Panc1 (cell line): ENCODE results near the gene ARFGEF3.
A peak's percentile ranks its signal among the peaks of the same experiment; 100 is the strongest.

Source experiments
- POLR2AphosphoS5 ChIP-seq: IDR thresholded peaks from 2 replicates; pipeline ENCODE4 v1.6.1; 2012; ENCODE audit warnings: mild to moderate bottlenecking, low read depth, low read length, moderate library complexity
- REST ChIP-seq, 2 experiments: IDR thresholded peaks; 2 replicates each; pipeline ENCODE4 v1.6.1; 2011 to 2012; ENCODE audit warnings: low read depth in 2 of 2, control low read depth in 1 of 2, low read length in 1 of 2, mild to moderate bottlenecking in 1 of 2, moderate library complexity in 1 of 2; ENCODE audit not compliant: insufficient read depth in 1 of 2
- TF ChIP-seq, protein P1 (sequence below): fragments of 450-650 bp; IDR thresholded peaks from 2 replicates; pipeline ENCODE4 v1.5.1; 2017; ENCODE audit warnings: mild to moderate bottlenecking

GRCh38 chr6:138387577-138388368 is 226.0 kb downstream of the ARFGEF3 start:
- TF ChIP-seq, protein P1, sequence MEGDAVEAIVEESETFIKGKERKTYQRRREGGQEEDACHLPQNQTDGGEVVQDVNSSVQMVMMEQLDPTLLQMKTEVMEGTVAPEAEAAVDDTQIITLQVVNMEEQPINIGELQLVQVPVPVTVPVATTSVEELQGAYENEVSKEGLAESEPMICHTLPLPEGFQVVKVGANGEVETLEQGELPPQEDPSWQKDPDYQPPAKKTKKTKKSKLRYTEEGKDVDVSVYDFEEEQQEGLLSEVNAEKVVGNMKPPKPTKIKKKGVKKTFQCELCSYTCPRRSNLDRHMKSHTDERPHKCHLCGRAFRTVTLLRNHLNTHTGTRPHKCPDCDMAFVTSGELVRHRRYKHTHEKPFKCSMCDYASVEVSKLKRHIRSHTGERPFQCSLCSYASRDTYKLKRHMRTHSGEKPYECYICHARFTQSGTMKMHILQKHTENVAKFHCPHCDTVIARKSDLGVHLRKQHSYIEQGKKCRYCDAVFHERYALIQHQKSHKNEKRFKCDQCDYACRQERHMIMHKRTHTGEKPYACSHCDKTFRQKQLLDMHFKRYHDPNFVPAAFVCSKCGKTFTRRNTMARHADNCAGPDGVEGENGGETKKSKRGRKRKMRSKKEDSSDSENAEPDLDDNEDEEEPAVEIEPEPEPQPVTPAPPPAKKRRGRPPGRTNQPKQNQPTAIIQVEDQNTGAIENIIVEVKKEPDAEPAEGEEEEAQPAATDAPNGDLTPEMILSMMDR = 0 out of 2 replicates have a peak, but pooled peaks have one; percentile 12
- TF ChIP-seq POLR2AphosphoS5 (no peak), REST (IDR thresholded peaks at IDR 0.05; ENCODE audit: insufficient read depth in 1 of 2, low read depth in 2 of 2, low read length in 1 of 2) (no peak)
